GM21526 (cell line): ENCODE data around the gene NR3C2.

Experiments
- ATAC-seq: cut with Tn5 transposase; IDR thresholded peaks from one replicate; pipeline ENCODE4 v1.9.1; 2021; ENCODE audit warnings: moderate library complexity; ENCODE audit not compliant: unreplicated experiment, low FRiP score

Gene NR3C2

GRCh38 chr4:148118633-148119032 is 323.6 kb downstream of the NR3C2 start:
- no peak for ATAC-seq

GRCh38 chr4:148118179-148118578 is 324.0 kb downstream of the NR3C2 start:
- no peak for ATAC-seq

GRCh38 chr4:148116969-148117368 is 325.2 kb downstream of the NR3C2 start:
- ATAC-seq: no peak

- ATAC-seq: no peak
Measured at GRCh38 chr4:148116264-148116663, 325.9 kb downstream of the NR3C2 start.

- ATAC-seq: no peak
Measured at GRCh38 chr4:148114436-148114835, 327.8 kb downstream of the NR3C2 start.

- no peak for ATAC-seq
Measured at GRCh38 chr4:148112231-148112982, 329.8 kb downstream of the NR3C2 start.

- ATAC-seq: no peak
Measured at GRCh38 chr4:148110169-148110568, 332.0 kb downstream of the NR3C2 start.

GRCh38 chr4:148109216-148109615 is 333.0 kb downstream of the NR3C2 start:
- ATAC-seq: no peak

- no peak for ATAC-seq
Measured at GRCh38 chr4:148108766-148109165, 333.4 kb downstream of the NR3C2 start.

GRCh38 chr4:148103597-148104355 is 338.4 kb downstream of the NR3C2 start:
- ATAC-seq: no peak

GRCh38 chr4:148101790-148102189 is 340.4 kb downstream of the NR3C2 start:
- no peak for ATAC-seq

GRCh38 chr4:148101235-148101634 is 341.0 kb downstream of the NR3C2 start:
- ATAC-seq: no peak

- ATAC-seq: no peak
Measured at GRCh38 chr4:148097801-148098200, 344.4 kb downstream of the NR3C2 start.

- ATAC-seq: no peak
Measured at GRCh38 chr4:148095346-148095923, 346.8 kb downstream of the NR3C2 start.

GRCh38 chr4:148094149-148094548 is 348.1 kb downstream of the NR3C2 start:
- ATAC-seq: no peak

GRCh38 chr4:148093065-148093464 is 349.1 kb downstream of the NR3C2 start:
- no peak for ATAC-seq

- ATAC-seq: no peak
Measured at GRCh38 chr4:148092316-148093014, 349.7 kb downstream of the NR3C2 start.

- ATAC-seq: no peak
Measured at GRCh38 chr4:148091896-148092295, 350.3 kb downstream of the NR3C2 start.

- no peak for ATAC-seq
Measured at GRCh38 chr4:148090503-148091476, 351.4 kb downstream of the NR3C2 start.

- no peak for ATAC-seq
Measured at GRCh38 chr4:148090029-148090428, 352.2 kb downstream of the NR3C2 start.
